Bronchial epithelial cell (primary cell): ENCODE measurements around the gene FRMD4A. TPM values are rescaled to one million over a fixed set of nuclear protein-coding genes. Genes with fewer than 3 reads are reported as not detected.

Experiments used
- DNase-seq: peaks from one replicate; pipeline ENCODE4 v3.0.0-alpha.2; 2010; ENCODE audit warnings: low read depth
- FAIRE-seq: peaks from 2 replicates; lab custom pipeline; 2011; peaks lifted over from hg19 to GRCh38; lab: Jason Lieb, UNC
- H3K27me3 ChIP-seq: 2 replicates; pipeline ENCODE4 v1.5.1; 2011; ENCODE audit warnings: low read length; ENCODE audit not compliant: control insufficient read depth, insufficient read depth
- H3K36me3 ChIP-seq: 2 replicates; pipeline ENCODE4 v1.5.1; 2011; ENCODE audit warnings: low read length; ENCODE audit not compliant: control insufficient read depth, insufficient read depth
- H3K4me3 ChIP-seq: 2 replicates; pipeline ENCODE4 v1.5.1; 2011; ENCODE audit warnings: mild to moderate bottlenecking, low read depth, low read length, control low read depth
- total RNA-seq: library from RNA; depleted of rRNA; stranded (reverse); fragments of >200 nt; gene quantifications from 2 replicates; pipeline ENCODE4 v1.2.1, GENCODE V29; 2014
- TF ChIP-seq, protein P1 (sequence below): IDR thresholded peaks from 2 replicates; pipeline ENCODE4 v1.5.1; 2011; ENCODE audit warnings: mild to moderate bottlenecking, moderate library complexity, low read length, control low read depth, inconsistent platforms; ENCODE audit not compliant: insufficient read depth, severe bottlenecking

The FRMD4A gene
- total RNA-seq, 1 donor from 2014 or later, result 3.2 TPM

DNA sequence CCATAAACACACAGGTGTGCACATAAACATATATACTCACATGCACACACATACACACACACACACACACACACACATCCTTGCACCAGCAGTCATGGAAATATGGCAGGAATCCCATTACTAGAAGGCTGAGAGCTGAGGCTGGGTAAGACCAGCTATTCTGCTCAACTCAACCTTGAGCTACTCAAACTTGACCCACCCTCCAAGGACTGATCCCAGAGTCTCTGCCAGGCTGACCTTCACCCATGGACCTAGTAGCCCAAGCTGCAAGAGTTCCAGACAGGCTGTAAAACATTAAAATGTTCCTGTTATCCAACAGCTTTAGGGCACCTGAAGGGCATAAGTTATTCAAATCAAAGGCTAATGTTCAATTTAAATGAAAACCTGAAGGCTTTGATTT is 134.6 kb downstream of the FRMD4A start:
- FAIRE-seq, result no peak
- Histone ChIP-seq H3K27me3 (no peaks in the 10 kb centered on the region), H3K36me3 (no peaks in the 10 kb centered on the region), H3K4me3 (no peak overlapping the region)
- TF ChIP-seq, protein P1, sequence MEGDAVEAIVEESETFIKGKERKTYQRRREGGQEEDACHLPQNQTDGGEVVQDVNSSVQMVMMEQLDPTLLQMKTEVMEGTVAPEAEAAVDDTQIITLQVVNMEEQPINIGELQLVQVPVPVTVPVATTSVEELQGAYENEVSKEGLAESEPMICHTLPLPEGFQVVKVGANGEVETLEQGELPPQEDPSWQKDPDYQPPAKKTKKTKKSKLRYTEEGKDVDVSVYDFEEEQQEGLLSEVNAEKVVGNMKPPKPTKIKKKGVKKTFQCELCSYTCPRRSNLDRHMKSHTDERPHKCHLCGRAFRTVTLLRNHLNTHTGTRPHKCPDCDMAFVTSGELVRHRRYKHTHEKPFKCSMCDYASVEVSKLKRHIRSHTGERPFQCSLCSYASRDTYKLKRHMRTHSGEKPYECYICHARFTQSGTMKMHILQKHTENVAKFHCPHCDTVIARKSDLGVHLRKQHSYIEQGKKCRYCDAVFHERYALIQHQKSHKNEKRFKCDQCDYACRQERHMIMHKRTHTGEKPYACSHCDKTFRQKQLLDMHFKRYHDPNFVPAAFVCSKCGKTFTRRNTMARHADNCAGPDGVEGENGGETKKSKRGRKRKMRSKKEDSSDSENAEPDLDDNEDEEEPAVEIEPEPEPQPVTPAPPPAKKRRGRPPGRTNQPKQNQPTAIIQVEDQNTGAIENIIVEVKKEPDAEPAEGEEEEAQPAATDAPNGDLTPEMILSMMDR, result no peak
- no peak for DNase-seq

DNA sequence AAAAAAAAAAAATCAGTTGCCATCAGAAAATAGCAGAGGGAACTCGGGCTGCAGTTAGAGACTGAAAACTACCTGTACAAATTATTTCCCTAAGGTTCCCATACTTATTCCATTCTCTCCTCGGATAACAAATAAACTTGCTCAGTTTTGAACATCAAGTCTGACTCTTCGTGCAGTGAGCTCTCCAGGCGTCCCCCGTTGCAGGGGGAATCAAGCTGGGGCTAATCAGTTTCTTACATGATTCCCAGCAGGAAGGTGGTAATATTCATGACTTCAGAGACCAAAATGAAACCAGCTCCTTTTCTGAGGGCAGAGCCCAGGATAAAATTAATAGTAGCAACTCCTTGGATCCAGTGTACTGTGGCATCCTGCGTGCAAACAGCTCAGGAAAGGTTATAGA is 135.3 kb downstream of the FRMD4A start:
- H3K27me3 ChIP-seq, result no peaks in the 10 kb centered on the region
- DNase-seq (no peak), FAIRE-seq (no peak)
- TF ChIP-seq, protein P1, result no peak
- H3K4me3 ChIP-seq, result no peak overlapping the region
- H3K36me3 ChIP-seq, result no peaks in the 10 kb centered on the region

DNA sequence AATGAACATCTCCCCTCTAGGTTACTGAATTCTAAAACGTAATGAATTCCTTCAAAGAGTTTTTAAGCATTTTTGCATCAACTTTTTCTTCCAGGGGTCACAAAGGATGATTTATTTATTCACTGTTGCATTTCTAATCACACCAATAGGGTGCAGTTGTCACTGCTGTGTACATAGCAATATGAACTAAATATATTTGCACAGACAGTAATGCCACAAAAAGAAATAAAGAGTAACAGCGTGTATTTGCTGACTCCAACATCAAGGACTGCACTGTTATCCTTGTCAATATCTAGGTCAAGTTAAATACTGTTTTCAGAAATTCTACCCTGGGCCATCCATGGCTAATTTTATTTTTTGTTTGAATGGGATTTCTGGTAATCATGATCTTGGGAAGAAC is 138.0 kb downstream of the FRMD4A start:
- FAIRE-seq, result no peak
- TF ChIP-seq, protein P1, result no peak
- DNase-seq, result no peak
- H3K27me3 ChIP-seq, result no peaks in the 10 kb centered on the region
- H3K36me3 ChIP-seq, result no peaks in the 10 kb centered on the region
- H3K4me3 ChIP-seq, result no peak overlapping the region

DNA sequence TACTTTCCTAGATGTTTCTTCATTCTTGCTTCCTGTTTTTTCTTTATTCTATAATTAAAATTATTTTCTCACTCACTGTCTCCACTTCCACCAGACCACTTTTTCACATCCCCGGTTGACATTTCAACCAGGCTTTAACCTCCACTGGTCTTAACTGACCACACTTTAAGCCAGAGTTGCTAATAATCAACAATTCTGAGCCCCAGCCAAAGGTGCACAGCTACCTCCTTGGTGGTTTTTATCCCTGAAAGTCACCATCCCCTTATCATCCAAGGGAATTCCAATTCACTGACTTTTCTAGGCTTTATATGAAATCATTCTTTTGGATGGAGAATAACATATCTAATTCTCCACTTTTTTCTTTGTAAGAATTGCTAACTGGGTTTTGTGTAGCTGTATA is 138.9 kb downstream of the FRMD4A start:
- DNase-seq (no peak), FAIRE-seq (no peak)
- no peaks in the 10 kb centered on the region for H3K27me3 ChIP-seq
- H3K4me3 ChIP-seq, result no peak overlapping the region
- no peaks in the 10 kb centered on the region for H3K36me3 ChIP-seq
- TF ChIP-seq, protein P1, result no peak

DNA sequence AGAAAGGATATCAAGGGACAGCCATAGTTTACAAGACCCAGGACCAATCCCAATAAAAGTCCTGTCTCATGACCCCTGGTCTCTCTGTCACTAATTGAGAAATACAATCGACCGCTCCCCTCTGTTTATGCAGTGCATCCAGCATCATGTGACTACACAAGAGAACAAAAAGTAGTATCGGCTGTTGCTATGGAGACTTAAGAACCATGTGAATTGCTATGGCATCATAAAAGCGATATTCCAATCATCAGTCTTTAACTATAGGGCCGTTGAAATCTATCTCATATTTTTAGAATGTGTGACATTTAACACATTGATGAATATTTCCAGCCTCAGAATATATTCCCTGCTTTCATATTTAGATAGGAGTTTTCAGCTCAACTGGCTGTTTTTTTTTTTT is 139.3 kb downstream of the FRMD4A start:
- Histone ChIP-seq H3K4me3 (no peak overlapping the region), H3K36me3 (no peaks in the 10 kb centered on the region), H3K27me3 (no peaks in the 10 kb centered on the region)
- TF ChIP-seq, protein P1, result no peak
- no peak for DNase-seq
- no peak for FAIRE-seq

GRCh38 chr10:14190702-14191101 is 140.0 kb downstream of the FRMD4A start:
- H3K4me3 ChIP-seq, result no peak overlapping the region
- DNase-seq (no peak), FAIRE-seq (no peak)
- TF ChIP-seq, protein P1, result no peak
- no peaks in the 10 kb centered on the region for H3K36me3 ChIP-seq
- H3K27me3 ChIP-seq, result no peaks in the 10 kb centered on the region
